SK-MEL-5 (cell line): ENCODE data around the gene TNFRSF4. TPM values are rescaled to one million over a fixed set of nuclear protein-coding genes. Genes with fewer than 3 reads are reported as not detected.

Source experiments
- DNase-seq: peaks from one replicate; pipeline ENCODE4 v3.0.0-alpha.2; 2016; ENCODE audit warnings: low read depth, low spot score
- in situ Hi-C: cut with HindIII; loops from 2 replicates; pipeline ENCODE4 v1.10.0; 2016; ENCODE audit warnings: low sequenced_read_pairs, high pct_unique_total_duplicates, low pct_unique_long_range_greater_than_20kb
- total RNA-seq: library from RNA; depleted of rRNA; stranded (reverse); fragments of >200 nt; shearing (Covaris generic); gene quantifications from 2 replicates; pipeline ENCODE4 v1.2.3, GENCODE V29; 2014

Gene TNFRSF4
- total RNA-seq, 1 experiment from 2014 or later = not detected

- DNase-seq = no peak
- in situ Hi-C loops = no loop called here
Measured at GRCh38 chr1:1247341-1247913, 33.5 kb upstream of the TNFRSF4 start.

- in situ Hi-C loops = no loop called here
- no peak for DNase-seq
Measured at GRCh38 chr1:1246577-1247340, 32.8 kb upstream of the TNFRSF4 start, which contains the start of gene C1QTNF12. TSS of gene C1QTNF12 (minus strand) at chr1:1246722. CDS start at chr1:1246690, 32 bp downstream.

GRCh38 chr1:1245817-1246576 is 32.0 kb upstream of the TNFRSF4 start:
- in situ Hi-C loops = no loop called here
- no peak for DNase-seq

GRCh38 chr1:1245178-1245816 is 31.3 kb upstream of the TNFRSF4 start:
- in situ Hi-C loops = no loop called here
- no peak for DNase-seq

- in situ Hi-C loops = no loop called here
- no peak for DNase-seq
Measured at GRCh38 chr1:1244192-1244811, 30.3 kb upstream of the TNFRSF4 start.

- in situ Hi-C loops = no loop called here
- no peak for DNase-seq
Measured at GRCh38 chr1:1243807-1244191, 29.8 kb upstream of the TNFRSF4 start.

GRCh38 chr1:1243266-1243660 is 29.3 kb upstream of the TNFRSF4 start:
- no peak for DNase-seq
- in situ Hi-C loops = no loop called here

- in situ Hi-C loops = no loop called here
- DNase-seq = no peak
Measured at GRCh38 chr1:1242461-1243265, 28.7 kb upstream of the TNFRSF4 start.

- in situ Hi-C loops = no loop called here
- DNase-seq = no peak
Measured at GRCh38 chr1:1241588-1242219, 27.8 kb upstream of the TNFRSF4 start.

- in situ Hi-C loops = no loop called here
- DNase-seq = no peak
Measured at GRCh38 chr1:1240822-1241587, 27.1 kb upstream of the TNFRSF4 start.

- in situ Hi-C loops = no loop called here
- no peak for DNase-seq
Measured at GRCh38 chr1:1240348-1240732, 26.4 kb upstream of the TNFRSF4 start.

- in situ Hi-C loops = no loop called here
- no peak for DNase-seq
Measured at GRCh38 chr1:1239614-1240347, 25.8 kb upstream of the TNFRSF4 start.

GRCh38 chr1:1239227-1239613 is 25.3 kb upstream of the TNFRSF4 start:
- in situ Hi-C loops = no loop called here
- no peak for DNase-seq

GRCh38 chr1:1238702-1239178 is 24.8 kb upstream of the TNFRSF4 start:
- in situ Hi-C loops = no loop called here
- DNase-seq = no peak
